GM19438 (cell line): ENCODE results near the gene COPS6.

Experiments used
- ATAC-seq: cut with Tn5 transposase; IDR thresholded peaks from one replicate; pipeline ENCODE4 v1.9.1; 2021; ENCODE audit warnings: low read depth; ENCODE audit not compliant: unreplicated experiment

Gene COPS6

DNA sequence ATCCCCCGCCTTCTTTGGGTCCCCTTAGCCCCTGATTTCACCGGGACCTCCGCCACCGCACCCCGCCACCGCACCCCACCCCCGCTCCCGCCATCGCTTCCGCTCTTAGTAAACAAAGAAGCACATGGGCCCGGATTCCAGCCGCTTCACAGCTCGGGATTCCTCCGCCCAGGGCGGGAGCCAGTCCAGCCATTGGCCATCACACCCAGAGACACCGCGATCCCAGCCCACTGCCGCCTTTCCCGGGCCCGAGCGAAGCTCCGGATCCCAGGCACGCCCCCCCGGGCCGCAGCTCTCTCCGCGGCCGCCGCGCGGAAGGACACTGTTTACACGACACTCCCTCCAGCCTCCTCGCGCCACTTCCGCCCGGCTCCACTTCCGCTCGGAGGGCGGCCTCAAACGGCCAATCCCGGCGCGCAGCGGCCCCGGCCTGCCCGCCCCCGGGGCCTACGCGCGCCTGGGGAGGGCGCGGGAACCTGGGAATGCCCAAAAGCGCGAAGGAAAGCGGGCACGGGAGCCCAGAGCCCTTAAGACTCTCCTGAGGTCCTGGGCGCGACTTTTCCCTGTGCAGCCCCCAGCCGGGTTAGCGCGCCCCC is 11.7 kb downstream of the COPS6 start:
- ATAC-seq: peak; percentile 63

GRCh38 chr7:100101016-100101862 is 12.5 kb downstream of the COPS6 start, which contains the start of the genes AP4M1 and MCM7:
TSS of gene AP4M1 (plus strand) at chr7:100101643. CDS start at chr7:100101715, 72 bp downstream.
TSS of gene MCM7 (minus strand) at chr7:100101397. CDS start at chr7:100101294, 103 bp downstream.
- peak; percentile 87 for ATAC-seq

- no peak for ATAC-seq
Measured at GRCh38 chr7:100102950-100103840, 14.4 kb downstream of the COPS6 start.

DNA sequence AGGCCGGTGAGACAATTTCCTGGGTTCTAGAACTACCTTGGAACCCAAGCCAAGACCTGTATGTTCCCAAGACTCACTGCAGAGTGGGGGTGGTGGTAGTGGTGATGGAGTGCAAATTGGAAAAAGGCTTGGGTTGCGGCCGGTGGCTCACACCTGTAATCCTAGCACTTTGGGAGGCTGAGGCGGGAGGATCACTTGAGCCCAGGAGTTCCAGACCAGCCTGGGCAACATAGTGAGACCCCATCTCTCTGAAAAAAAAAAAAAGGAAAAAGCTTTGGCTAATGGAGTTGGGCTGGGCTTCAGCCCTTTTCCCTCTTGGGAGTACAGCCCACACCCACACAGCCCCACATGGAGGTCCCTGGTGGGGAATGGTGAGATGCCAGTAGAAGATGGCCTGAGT is 16.8 kb downstream of the COPS6 start:
- no peak for ATAC-seq

GRCh38 chr7:100106633-100107032 is 17.9 kb downstream of the COPS6 start:
- ATAC-seq: no peak

GRCh38 chr7:100107125-100107737 is 18.5 kb downstream of the COPS6 start:
- no peak for ATAC-seq

GRCh38 chr7:100107890-100108289 is 19.1 kb downstream of the COPS6 start:
- ATAC-seq: no peak

DNA sequence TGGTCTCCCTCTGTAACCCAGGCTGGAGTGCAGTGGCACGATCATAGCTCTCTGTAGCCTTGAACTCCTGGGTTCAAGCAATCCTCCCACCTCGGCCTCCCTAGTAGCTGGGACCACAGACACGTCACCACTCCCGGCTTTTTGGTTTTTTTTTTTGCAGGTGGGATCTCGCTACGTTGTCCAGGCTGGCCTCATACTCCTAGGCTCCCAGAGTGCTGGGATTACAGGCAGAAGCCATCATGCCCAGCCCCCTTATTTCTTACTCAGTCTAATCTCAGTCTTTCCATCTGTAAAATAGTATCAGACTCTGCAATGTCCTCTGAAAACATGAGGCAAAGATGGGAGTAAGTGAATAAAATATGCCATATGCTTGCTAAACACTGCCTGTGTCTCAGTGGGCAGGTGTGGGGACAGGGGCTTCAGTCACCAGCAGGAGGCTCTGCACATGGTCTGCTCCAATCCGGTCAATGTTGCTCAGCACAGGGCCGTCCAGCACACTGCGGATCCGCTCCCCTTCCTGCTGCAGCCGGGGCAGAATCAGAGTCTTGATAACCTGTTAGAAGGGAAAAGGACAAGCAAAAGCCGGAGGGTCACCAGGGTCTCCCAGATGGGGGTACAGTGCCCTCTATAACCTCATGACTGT is 20.9 kb downstream of the COPS6 start:
- ATAC-seq: no peak

GRCh38 chr7:100111156-100111555 is 22.4 kb downstream of the COPS6 start:
- ATAC-seq: no peak

GRCh38 chr7:100111914-100112313 is 23.1 kb downstream of the COPS6 start:
- no peak for ATAC-seq

DNA sequence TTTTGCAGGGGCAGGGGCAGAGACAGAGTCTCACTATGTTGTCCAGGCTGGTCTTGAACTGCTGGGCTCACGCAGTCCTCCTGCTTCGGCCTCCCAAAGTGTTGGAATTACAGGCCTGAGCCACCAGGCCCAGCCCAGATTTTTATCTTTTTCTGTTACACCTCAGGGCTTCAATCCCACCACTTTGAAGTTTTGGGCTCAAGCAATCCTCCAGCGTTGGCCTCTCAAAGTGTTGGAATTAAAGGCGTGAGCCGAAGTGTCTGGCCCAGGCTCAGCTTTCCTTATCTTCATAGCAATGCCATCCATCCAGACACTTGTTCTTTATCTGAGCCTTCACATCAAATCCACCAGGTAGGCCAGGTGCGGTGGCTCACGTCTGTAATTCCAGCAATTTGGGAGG is 26.3 kb downstream of the COPS6 start:
- ATAC-seq: no peak

- no peak for ATAC-seq
Measured at GRCh38 chr7:100118388-100119071, 29.8 kb downstream of the COPS6 start.

DNA sequence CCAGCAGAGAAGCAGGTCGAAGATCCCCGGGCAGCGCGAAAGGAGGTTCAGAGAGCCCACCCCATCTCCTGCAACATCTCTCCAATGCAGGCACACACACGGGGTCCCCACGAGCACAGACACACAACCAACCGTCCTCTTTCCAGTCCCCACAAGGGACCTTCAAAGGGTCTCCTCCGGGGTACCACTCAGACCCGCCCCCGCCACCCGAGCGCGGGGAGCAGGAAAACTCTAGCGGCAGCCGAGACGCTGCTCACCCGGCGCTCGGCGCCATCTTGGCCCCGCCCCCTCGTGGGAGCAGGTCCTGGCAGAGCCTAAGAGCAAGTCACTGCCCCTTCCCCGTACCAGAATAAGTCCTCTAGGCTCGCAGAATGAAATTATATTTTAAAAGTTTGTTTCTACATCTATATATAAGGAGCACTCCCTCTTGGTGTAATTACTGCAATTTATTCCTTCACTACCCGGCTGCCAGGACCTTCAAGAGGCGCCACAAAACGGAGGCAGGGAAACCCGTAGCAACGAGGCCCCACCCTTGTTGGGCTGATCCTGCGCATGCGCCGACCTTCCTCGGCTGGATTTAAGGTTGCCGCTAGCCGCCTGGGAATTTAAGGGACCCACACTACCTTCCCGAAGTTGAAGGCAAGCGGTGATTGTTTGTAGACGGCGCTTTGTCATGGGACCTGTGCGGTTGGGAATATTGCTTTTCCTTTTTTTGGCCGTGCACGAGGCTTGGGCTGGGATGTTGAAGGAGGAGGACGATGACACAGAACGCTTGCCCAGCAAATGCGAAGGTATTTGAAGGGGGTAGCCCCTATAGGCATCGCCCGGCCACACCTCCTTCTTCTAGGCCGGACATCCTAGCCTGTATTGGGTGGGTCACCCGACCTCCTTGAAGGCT is 30.6 kb downstream of the COPS6 start, which contains the start of the genes CNPY4 and TAF6:
Gene CNPY4, plus strand, starts transcription at position 563 of the 898 bp plus-strand sequence. Its CDS starts 111 bp downstream, at position 674.
Gene TAF6, minus strand, starts transcription at position 287 of the 898 bp plus-strand sequence. CDS start 5,149 bp downstream, outside the sequence.
- peak; percentile 69 for ATAC-seq

DNA sequence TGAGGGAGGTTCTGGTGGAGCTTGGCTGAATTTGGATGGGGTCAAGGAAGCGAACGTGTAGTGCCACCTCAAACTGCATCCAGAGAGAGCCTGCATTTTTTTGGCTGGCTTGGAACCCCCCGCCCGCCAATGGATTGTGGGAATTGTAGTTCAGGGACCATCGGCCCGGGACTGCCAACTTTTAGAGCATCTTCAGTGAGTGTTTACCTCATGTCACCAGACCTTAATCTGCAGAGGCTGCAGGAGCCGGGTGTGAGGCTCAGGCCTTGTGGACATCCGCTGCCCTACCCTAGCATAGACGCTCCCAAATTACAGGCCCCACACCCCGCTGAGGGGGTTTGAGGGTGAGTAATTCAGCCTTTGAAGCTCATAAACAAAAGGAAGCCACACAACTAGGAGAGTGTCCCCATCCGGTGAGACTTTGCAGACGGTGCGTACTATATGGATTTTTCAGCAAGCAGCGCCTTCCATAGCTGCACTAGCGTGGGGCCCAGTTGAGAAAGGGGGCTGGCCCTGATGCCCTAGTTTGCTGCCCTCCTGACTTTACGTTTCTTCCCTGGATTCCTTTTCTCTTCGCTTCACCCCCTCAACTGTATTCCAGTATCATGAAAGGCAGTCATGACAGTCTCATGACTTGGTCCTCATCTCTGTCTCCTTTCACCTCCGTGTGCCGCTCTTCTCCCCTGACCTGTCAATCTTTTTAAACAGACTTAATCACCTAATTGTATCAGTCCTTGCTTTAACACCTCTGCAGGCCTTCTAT is 31.4 kb downstream of the COPS6 start:
- peak; percentile 43 for ATAC-seq

DNA sequence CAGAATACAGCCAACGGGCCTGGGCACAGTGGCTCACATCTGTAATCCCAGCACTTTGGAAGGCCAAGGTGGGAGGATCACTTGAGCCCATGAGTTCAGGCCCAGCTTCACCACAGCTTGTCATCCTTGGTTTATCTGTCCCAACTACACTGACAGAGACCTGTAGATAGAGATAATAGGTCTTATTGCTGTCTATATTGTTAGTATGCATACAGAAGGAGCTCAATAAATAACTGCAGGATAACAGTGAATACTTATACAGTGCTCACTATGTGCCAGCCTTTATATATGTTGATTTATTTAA is 31.9 kb downstream of the COPS6 start:
- no peak for ATAC-seq

GRCh38 chr7:100122067-100122466 is 33.3 kb downstream of the COPS6 start:
- no peak for ATAC-seq

DNA sequence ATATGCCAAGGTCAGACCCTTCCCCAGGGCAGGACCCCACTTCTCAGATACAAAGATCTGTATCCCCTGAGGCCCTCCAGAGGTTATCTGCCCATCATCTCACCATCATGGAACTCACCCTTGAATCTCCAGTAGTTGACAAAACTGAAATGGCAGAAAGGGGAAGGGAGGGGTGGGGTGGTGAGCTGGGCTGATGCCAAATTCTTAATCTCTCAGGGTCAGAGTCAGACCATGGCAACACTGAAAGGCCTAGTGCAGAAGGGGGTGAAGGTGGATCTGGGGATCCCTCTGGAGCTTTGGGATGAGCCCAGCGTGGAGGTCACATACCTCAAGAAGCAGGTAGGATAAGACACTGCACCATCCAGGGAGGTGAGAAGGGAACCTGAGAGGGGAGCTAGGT is 33.8 kb downstream of the COPS6 start:
- ATAC-seq: no peak
